Peyer's patch (tissue), 4 donors: ENCODE measurements around the gene PTPN9.

ENCODE experiments used
- CTCF ChIP-seq, 6 experiments: fragments of 450-650 bp in 4 of 6; fragments of 200-600 bp in 2 of 6; sonication (generic) in 1 of 6; IDR thresholded peaks; one replicate each; pipeline ENCODE4 v1.5.1; 2017 to 2019; ENCODE audit warnings: antibody characterized with exemption in 6 of 6, mild to moderate bottlenecking in 3 of 6, moderate library complexity in 1 of 6
- POLR2A ChIP-seq, 2 donors: fragments of 450-650 bp; IDR thresholded peaks; one replicate each; pipeline ENCODE4 v1.5.1; 2017; ENCODE audit warnings: antibody characterized with exemption in 2 of 2, mild to moderate bottlenecking in 2 of 2, moderate library complexity in 2 of 2

- TF ChIP-seq CTCF (IDR thresholded peaks at IDR 0.05) (no peak), POLR2A (IDR thresholded peaks at IDR 0.05) (no peak)
These were observed 20.3 kb upstream of the PTPN9 start for GRCh38 chr15:75599401-75599800.
